Measurements from ENCODE around the gene RAET1L. TPM values are rescaled to one million over a fixed set of nuclear protein-coding genes. Genes with fewer than 3 reads are reported as not detected.
A peak's percentile ranks its signal among the peaks of the same experiment; 100 is the strongest.

The RAET1L gene
- total and polyA plus RNA-seq, 9 of the 15 experiments (the other 6 are each of a cell fraction or from before 2014, with no cell fraction given), result not detected

DNA sequence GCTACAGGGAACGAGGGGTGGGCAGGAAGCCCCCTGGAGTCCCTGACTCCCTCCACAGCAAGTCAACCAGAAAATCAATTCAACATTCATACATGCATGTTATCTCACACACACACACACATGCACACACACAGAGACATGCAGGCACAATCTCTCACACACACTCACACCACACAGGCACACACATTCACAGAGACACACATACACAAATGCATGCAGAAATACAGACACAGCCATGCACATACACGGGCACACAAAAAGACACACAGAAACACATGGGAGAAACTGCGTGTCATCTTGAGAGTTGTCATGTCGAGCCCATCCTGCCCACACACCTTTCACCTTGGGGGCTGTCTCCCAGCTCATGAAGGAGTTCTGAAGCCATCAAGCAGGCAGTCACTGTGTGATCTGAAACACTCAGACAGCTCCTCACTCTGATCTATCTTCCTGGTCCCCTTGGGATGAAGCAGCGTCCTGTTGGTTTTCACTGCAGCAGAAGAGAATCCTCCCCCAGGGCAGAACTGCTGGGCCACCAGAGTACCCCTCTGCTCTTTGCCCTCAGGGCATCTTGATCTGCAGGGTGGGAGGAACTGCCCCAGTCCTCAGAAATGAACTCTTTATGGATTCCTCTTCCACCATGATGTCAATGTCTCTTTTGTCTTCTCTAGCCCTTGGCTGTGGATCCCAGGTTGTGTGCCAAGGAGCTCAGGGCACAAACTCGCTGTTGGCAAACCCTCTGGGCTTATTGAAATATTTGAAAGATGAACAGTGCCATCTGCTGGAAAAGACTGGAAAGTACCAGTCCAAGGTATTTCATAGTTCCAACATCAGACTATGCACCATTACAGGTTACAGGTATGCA is 8.8 kb downstream of the RAET1L start (continued):
- TF ChIP-seq, protein P1, sequence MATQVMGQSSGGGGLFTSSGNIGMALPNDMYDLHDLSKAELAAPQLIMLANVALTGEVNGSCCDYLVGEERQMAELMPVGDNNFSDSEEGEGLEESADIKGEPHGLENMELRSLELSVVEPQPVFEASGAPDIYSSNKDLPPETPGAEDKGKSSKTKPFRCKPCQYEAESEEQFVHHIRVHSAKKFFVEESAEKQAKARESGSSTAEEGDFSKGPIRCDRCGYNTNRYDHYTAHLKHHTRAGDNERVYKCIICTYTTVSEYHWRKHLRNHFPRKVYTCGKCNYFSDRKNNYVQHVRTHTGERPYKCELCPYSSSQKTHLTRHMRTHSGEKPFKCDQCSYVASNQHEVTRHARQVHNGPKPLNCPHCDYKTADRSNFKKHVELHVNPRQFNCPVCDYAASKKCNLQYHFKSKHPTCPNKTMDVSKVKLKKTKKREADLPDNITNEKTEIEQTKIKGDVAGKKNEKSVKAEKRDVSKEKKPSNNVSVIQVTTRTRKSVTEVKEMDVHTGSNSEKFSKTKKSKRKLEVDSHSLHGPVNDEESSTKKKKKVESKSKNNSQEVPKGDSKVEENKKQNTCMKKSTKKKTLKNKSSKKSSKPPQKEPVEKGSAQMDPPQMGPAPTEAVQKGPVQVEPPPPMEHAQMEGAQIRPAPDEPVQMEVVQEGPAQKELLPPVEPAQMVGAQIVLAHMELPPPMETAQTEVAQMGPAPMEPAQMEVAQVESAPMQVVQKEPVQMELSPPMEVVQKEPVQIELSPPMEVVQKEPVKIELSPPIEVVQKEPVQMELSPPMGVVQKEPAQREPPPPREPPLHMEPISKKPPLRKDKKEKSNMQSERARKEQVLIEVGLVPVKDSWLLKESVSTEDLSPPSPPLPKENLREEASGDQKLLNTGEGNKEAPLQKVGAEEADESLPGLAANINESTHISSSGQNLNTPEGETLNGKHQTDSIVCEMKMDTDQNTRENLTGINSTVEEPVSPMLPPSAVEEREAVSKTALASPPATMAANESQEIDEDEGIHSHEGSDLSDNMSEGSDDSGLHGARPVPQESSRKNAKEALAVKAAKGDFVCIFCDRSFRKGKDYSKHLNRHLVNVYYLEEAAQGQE (IDR thresholded peaks at IDR 0.05; ENCODE audit: borderline replicate concordance), result peak; percentile 89
- TF ChIP-seq, protein P1 (CRISPR knock-in tag; IDR thresholded peaks at IDR 0.05; ENCODE audit: low read depth), result no peak
- TF ChIP-seq, protein P2, sequence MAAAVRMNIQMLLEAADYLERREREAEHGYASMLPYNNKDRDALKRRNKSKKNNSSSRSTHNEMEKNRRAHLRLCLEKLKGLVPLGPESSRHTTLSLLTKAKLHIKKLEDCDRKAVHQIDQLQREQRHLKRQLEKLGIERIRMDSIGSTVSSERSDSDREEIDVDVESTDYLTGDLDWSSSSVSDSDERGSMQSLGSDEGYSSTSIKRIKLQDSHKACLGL (CRISPR knock-in tag; IDR thresholded peaks at IDR 0.05; ENCODE audit: borderline replicate concordance, poor library complexity, severe bottlenecking), result no peak
- no peak for TF ChIP-seq MTA1 (IDR thresholded peaks at IDR 0.05; ENCODE audit: borderline replicate concordance)
- 0 out of 2 replicates have a peak, but pooled peaks have one; percentile 25 for TF ChIP-seq FOXP1 (CRISPR knock-in tag; IDR thresholded peaks at IDR 0.05)
- no peak for TF ChIP-seq SUPT5H (IDR thresholded peaks at IDR 0.05)
- 0 out of 2 replicates have a peak, but pooled peaks have one; percentile 16 for TF ChIP-seq ZNF584 (CRISPR knock-in tag; IDR thresholded peaks at IDR 0.05; ENCODE audit: low read depth)
- no peak for TF ChIP-seq HSF4 (CRISPR knock-in tag; IDR thresholded peaks at IDR 0.05; ENCODE audit: borderline replicate concordance)
- TF ChIP-seq, protein P3, sequence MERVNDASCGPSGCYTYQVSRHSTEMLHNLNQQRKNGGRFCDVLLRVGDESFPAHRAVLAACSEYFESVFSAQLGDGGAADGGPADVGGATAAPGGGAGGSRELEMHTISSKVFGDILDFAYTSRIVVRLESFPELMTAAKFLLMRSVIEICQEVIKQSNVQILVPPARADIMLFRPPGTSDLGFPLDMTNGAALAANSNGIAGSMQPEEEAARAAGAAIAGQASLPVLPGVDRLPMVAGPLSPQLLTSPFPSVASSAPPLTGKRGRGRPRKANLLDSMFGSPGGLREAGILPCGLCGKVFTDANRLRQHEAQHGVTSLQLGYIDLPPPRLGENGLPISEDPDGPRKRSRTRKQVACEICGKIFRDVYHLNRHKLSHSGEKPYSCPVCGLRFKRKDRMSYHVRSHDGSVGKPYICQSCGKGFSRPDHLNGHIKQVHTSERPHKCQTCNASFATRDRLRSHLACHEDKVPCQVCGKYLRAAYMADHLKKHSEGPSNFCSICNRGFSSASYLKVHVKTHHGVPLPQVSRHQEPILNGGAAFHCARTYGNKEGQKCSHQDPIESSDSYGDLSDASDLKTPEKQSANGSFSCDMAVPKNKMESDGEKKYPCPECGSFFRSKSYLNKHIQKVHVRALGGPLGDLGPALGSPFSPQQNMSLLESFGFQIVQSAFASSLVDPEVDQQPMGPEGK (CRISPR knock-in tag; IDR thresholded peaks at IDR 0.05; ENCODE audit: borderline replicate concordance), result no peak
- TF ChIP-seq, protein P4, sequence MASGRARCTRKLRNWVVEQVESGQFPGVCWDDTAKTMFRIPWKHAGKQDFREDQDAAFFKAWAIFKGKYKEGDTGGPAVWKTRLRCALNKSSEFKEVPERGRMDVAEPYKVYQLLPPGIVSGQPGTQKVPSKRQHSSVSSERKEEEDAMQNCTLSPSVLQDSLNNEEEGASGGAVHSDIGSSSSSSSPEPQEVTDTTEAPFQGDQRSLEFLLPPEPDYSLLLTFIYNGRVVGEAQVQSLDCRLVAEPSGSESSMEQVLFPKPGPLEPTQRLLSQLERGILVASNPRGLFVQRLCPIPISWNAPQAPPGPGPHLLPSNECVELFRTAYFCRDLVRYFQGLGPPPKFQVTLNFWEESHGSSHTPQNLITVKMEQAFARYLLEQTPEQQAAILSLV (tag; IDR thresholded peaks at IDR 0.05), result no peak
- TF ChIP-seq PHF20 (IDR thresholded peaks at IDR 0.05; ENCODE audit: partially characterized antibody), result no peak
- TF ChIP-seq, protein P5, sequence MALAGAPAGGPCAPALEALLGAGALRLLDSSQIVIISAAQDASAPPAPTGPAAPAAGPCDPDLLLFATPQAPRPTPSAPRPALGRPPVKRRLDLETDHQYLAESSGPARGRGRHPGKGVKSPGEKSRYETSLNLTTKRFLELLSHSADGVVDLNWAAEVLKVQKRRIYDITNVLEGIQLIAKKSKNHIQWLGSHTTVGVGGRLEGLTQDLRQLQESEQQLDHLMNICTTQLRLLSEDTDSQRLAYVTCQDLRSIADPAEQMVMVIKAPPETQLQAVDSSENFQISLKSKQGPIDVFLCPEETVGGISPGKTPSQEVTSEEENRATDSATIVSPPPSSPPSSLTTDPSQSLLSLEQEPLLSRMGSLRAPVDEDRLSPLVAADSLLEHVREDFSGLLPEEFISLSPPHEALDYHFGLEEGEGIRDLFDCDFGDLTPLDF (CRISPR knock-in tag; IDR thresholded peaks at IDR 0.05), result peak; percentile 60; the same call in 1 of the 2 replicates
- TF ChIP-seq ELF1 (tag; IDR thresholded peaks at IDR 0.05), result 0 out of 2 replicates have a peak, but pooled peaks have one; percentile 20

Data from K562 (cell line).